Adrenal gland (tissue), 12 donors: ENCODE measurements around the gene LEAP2. TPM values are rescaled to one million over a fixed set of nuclear protein-coding genes. Genes with fewer than 3 reads are reported as not detected.

Experiments used
- DNase-seq, 7 donors: peaks; one replicate each; pipeline ENCODE4 v3.0.0-alpha.2; 2019 to 2020
- H3K27ac ChIP-seq, 5 donors: fragments of 200-600 bp; sonication (generic) in 4 of 5; 1 replicate in 3 of 5; 2 replicates in 2 of 5; pipeline versions ENCODE4 v1.5.1 to v1.8.0; 2016 to 2020; ENCODE audit warnings: mild to moderate bottlenecking in 1 of 5
- H3K27me3 ChIP-seq: fragments of 200-600 bp; 2 replicates; pipeline ENCODE4 v1.8.0; 2021
- H3K36me3 ChIP-seq, 2 donors: fragments of 200-600 bp; replicated peaks in 1 of 2; 1 replicate in 1 of 2; 2 replicates in 1 of 2; pipeline versions ENCODE4 v1.5.1 to v1.8.0; 2018 to 2022
- H3K4me1 ChIP-seq, 2 donors: fragments of 200-600 bp; replicated peaks in 1 of 2; 1 replicate in 1 of 2; 2 replicates in 1 of 2; pipeline versions ENCODE4 v1.5.1 to v1.8.0; 2018 to 2021
- H3K4me3 ChIP-seq, 4 donors: fragments of 200-600 bp; sonication (generic) in 3 of 4; one replicate each; pipeline ENCODE4 v1.5.1; 2016 to 2018
- H3K9me3 ChIP-seq, 3 donors: fragments of 200-600 bp; sonication (generic) in 1 of 3; replicated peaks in 1 of 3; 1 replicate in 2 of 3; 2 replicates in 1 of 3; pipeline versions ENCODE4 v1.5.1 to v1.8.0; 2016 to 2021
- CTCF ChIP-seq, 6 experiments: fragments of 450-650 bp in 4 of 6; fragments of 200-600 bp in 2 of 6; sonication (generic) in 1 of 6; IDR thresholded peaks; 1 replicate in 5 of 6; 2 replicates in 1 of 6; pipeline versions ENCODE4 v1.5.1 to v1.8.0; 2016 to 2021; ENCODE audit warnings: antibody characterized with exemption in 6 of 6, mild to moderate bottlenecking in 2 of 6, moderate library complexity in 1 of 6
- POLR2A ChIP-seq, 2 donors: fragments of 450-650 bp; IDR thresholded peaks; one replicate each; pipeline ENCODE4 v1.6.1; 2017; ENCODE audit warnings: antibody characterized with exemption in 2 of 2, mild to moderate bottlenecking in 2 of 2, moderate library complexity in 1 of 2
- WGBS, 4 donors: extraction: QIAGEN DNeasy Blood & Tissue Kit in 2 of 4; methylation state at CpG; one replicate each; pipeline versions ENCODE4 v1.1.5 to v1.1.7; 2013 to 2017; 5-methylcytosine and 5-hydroxymethylcytosine counted together
- intact Hi-C, 2 donors: fragments of 100-400 bp; cut with DNase I; formaldehyde crosslinking; loops; one replicate each; pipeline versions ENCODE4 v1.14.1 to v1.15.0; 2022 to 2023
- polyA plus RNA-seq, 3 donors: library from polyadenylated mRNA; stranded (reverse); fragments of 200-250 nt in 2 of 3; fragments of 350-450 nt in 1 of 3; fragmentation: Illumina TruSeq in 1 of 3; extraction: RNeasy Lipid Tissue Mini Kit (QIAGEN cat#74804) in 1 of 3; gene quantifications; one replicate each; pipeline ENCODE4 v1.2.3, GENCODE V29; 2013 to 2014
- total RNA-seq, 9 donors: library from RNA; depleted of rRNA in 4 of 9; stranded (reverse); fragments of >200 nt in 4 of 9; fragments of 120-200 nt in 1 of 9; fragmentation: NEBNext Ultra II Directional in 1 of 9; extraction: Animal tissue kit (Norgen Biotek cat#: 25700) in 1 of 9; gene quantifications; one replicate each; pipeline versions ENCODE4 v1.1.0 to v1.2.4, GENCODE V29; 2013 to 2023
- donor health status: healthy with polysubstance abuse.
- donor health status: Bipolar disorder and iron deficiency.
- donor health status: DM: yes; HTN: yes; CAD: no.
- donor health status: DM: no; HTN: no; CAD: no.
- donor health status: DM: no; HTN: no; CAD: no.
- donor health status: DM: yes; HTN: yes; CAD: no.

Gene LEAP2
- total and polyA plus RNA-seq, 12 donors = 0.39 to 3.1 (median 1.3) TPM; not detected in 2

GRCh38 chr5:132841305-132841704 is 32.2 kb upstream of the LEAP2 start:
- DNase-seq = peak in 1 of 7 donors; percentile 13
- Histone ChIP-seq H3K4me3 (no peak overlapping the region), H3K4me1 (no peaks in the 10 kb centered on the region), H3K36me3 (no peaks in the 10 kb centered on the region), H3K27ac (no peak overlapping the region), H3K9me3 (no peaks in the 10 kb centered on the region), H3K27me3 (no peaks in the 10 kb centered on the region)
- whole genome bisulfite sequencing, 4 donors = 68 to 82% (median 74%) methylated on average over 4 of the region's 4 CpGs
- no peak for TF ChIP-seq CTCF (IDR thresholded peaks at IDR 0.05)
- no peak for TF ChIP-seq POLR2A (IDR thresholded peaks at IDR 0.05)
- intact Hi-C loops = no loop called here

- H3K9me3 ChIP-seq = no peaks in the 10 kb centered on the region
- intact Hi-C loops = no loop called here
Observed at GRCh38 chr5:132848270-132848669, 25.2 kb upstream of the LEAP2 start.

GRCh38 chr5:132849347-132849746 is 24.1 kb upstream of the LEAP2 start:
- no peak for TF ChIP-seq CTCF (IDR thresholded peaks at IDR 0.05)
- TF ChIP-seq POLR2A (IDR thresholded peaks at IDR 0.05) = no peak
- Histone ChIP-seq H3K36me3 (no peaks in the 10 kb centered on the region), H3K27me3 (no peaks in the 10 kb centered on the region), H3K9me3 (no peaks in the 10 kb centered on the region), H3K4me1 (no peaks in the 10 kb centered on the region), H3K4me3 (no peak overlapping the region), H3K27ac (no peak overlapping the region)
- intact Hi-C loops = no loop called here
- no peak for DNase-seq
- WGBS, 4 donors = 67 to 90% (median 86%) methylated on average over 1 of the region's 1 CpG

More at GRCh38 chr5:132848270-132848669, 25.2 kb upstream of the LEAP2 start:
- 87 to 95% (median 89%) methylated on average over 8 of the region's 8 CpGs for WGBS, 4 donors
- no peak overlapping the region for H3K4me3 ChIP-seq
- TF ChIP-seq POLR2A (IDR thresholded peaks at IDR 0.05) (no peak), CTCF (IDR thresholded peaks at IDR 0.05) (no peak)
- no peaks in the 10 kb centered on the region for H3K4me1 ChIP-seq
- no peak for DNase-seq
- H3K27ac ChIP-seq = no peak overlapping the region
- no peaks in the 10 kb centered on the region for H3K27me3 ChIP-seq
- H3K36me3 ChIP-seq = no peaks in the 10 kb centered on the region

- Histone ChIP-seq H3K9me3 (no peaks in the 10 kb centered on the region), H3K27me3 (no peaks in the 10 kb centered on the region), H3K27ac (no peak overlapping the region), H3K4me3 (no peak overlapping the region), H3K4me1 (no peaks in the 10 kb centered on the region), H3K36me3 (no peaks in the 10 kb centered on the region)
- intact Hi-C loops = no loop called here
- 76 to 86% (median 79%) methylated on average over 2 of the region's 2 CpGs for WGBS, 4 donors
- no peak for TF ChIP-seq POLR2A (IDR thresholded peaks at IDR 0.05)
- TF ChIP-seq CTCF (IDR thresholded peaks at IDR 0.05) = no peak
- no peak for DNase-seq
Observed at GRCh38 chr5:132850066-132850465, 23.4 kb upstream of the LEAP2 start.
